Fibroblast of skin of left biceps (primary cell): Measurements from ENCODE around the gene LSM4.

Experiments used
- DNase-seq, 2 experiments: peaks; one replicate each; pipeline ENCODE4 v3.0.0-alpha.2; 2013; ENCODE audit warnings: low read depth in 2 of 2

Gene LSM4

GRCh38 chr19:18278521-18279265, 44.2 kb downstream of the LSM4 start:
- no peak for DNase-seq

- DNase-seq, result no peak
Observed at GRCh38 chr19:18274781-18275356, 48.0 kb downstream of the LSM4 start.

- DNase-seq, result no peak
Observed at GRCh38 chr19:18274219-18274780, 48.6 kb downstream of the LSM4 start, which contains the start of gene IQCN. Gene IQCN, minus strand, starts transcription at chr19:18274452. Its CDS starts 4,974 bp downstream, at chr19:18269478.

- DNase-seq, result no peak
Observed at GRCh38 chr19:18273561-18274218, 49.2 kb downstream of the LSM4 start.

- no peak for DNase-seq
Observed at GRCh38 chr19:18271433-18271841, 51.4 kb downstream of the LSM4 start.

- no peak for DNase-seq
Observed at GRCh38 chr19:18270326-18270725, 52.5 kb downstream of the LSM4 start.

GRCh38 chr19:18269070-18269723, 53.7 kb downstream of the LSM4 start:
- no peak for DNase-seq

- no peak for DNase-seq
Observed at GRCh38 chr19:18266771-18267686, 55.8 kb downstream of the LSM4 start.

GRCh38 chr19:18265582-18265981, 57.3 kb downstream of the LSM4 start:
- DNase-seq, result no peak

GRCh38 chr19:18264971-18265540, 57.8 kb downstream of the LSM4 start:
- DNase-seq, result no peak

GRCh38 chr19:18264137-18264854, 58.6 kb downstream of the LSM4 start:
- DNase-seq, result no peak

GRCh38 chr19:18263324-18264136, 59.3 kb downstream of the LSM4 start:
- DNase-seq, result no peak

GRCh38 chr19:18262917-18263316, 60.0 kb downstream of the LSM4 start:
- no peak for DNase-seq

- no peak for DNase-seq
Observed at GRCh38 chr19:18262144-18262543, 60.7 kb downstream of the LSM4 start.

- no peak for DNase-seq
Observed at GRCh38 chr19:18261474-18261873, 61.4 kb downstream of the LSM4 start.

- no peak for DNase-seq
Observed at GRCh38 chr19:18259893-18260292, 63.0 kb downstream of the LSM4 start.

- no peak for DNase-seq
Observed at GRCh38 chr19:18257503-18258470, 65.1 kb downstream of the LSM4 start.
